IMR-90 (cell line): ENCODE data around the gene LCAT.

Experiments used
- BHLHE40 ChIP-seq: fragments of 150-350 bp; IDR thresholded peaks from 2 replicates; pipeline ENCODE4 v1.6.1; 2016; ENCODE audit warnings: mild to moderate bottlenecking, low read depth, low read length
- CEBPB ChIP-seq: IDR thresholded peaks from 2 replicates; pipeline ENCODE4 v1.6.1; 2012; ENCODE audit warnings: low read depth, low read length, improper control_type of control experiment
- CHD1 ChIP-seq: IDR thresholded peaks from 2 replicates; pipeline ENCODE4 v1.6.1; 2012; ENCODE audit warnings: low read depth, low read length, improper control_type of control experiment
- CTCF ChIP-seq: conservative IDR thresholded peaks from 2 replicates; pipeline ENCODE4 v1.5.1; 2012; ENCODE audit warnings: mild to moderate bottlenecking, low read depth, low read length, improper control_type of control experiment
- ELK1 ChIP-seq: fragments of 150-350 bp; IDR thresholded peaks from 2 replicates; pipeline ENCODE4 v1.6.1; 2016; ENCODE audit warnings: low read depth, mild to moderate bottlenecking, low read length, moderate library complexity, borderline replicate concordance
- MXI1 ChIP-seq: IDR thresholded peaks from 2 replicates; pipeline ENCODE4 v1.6.1; 2012; ENCODE audit warnings: low read depth, mild to moderate bottlenecking, low read length, moderate library complexity, borderline replicate concordance
- NFE2L2 ChIP-seq: fragments of 150-350 bp; IDR thresholded peaks from 2 replicates; pipeline ENCODE4 v1.6.1; 2016; ENCODE audit warnings: low read depth, mild to moderate bottlenecking, low read length
- POLR2A ChIP-seq: IDR thresholded peaks from 2 replicates; pipeline ENCODE4 v1.6.1; 2012; ENCODE audit warnings: mild to moderate bottlenecking, low read depth, low read length
- RAD21 ChIP-seq: IDR thresholded peaks from 2 replicates; pipeline ENCODE4 v1.6.1; 2012; ENCODE audit warnings: low read length, improper control_type of control experiment
- RCOR1 ChIP-seq: IDR thresholded peaks from 2 replicates; pipeline ENCODE4 v1.6.1; 2012; ENCODE audit warnings: mild to moderate bottlenecking, low read length, improper control_type of control experiment; ENCODE audit not compliant: insufficient replicate concordance
- RFX5 ChIP-seq: IDR thresholded peaks from 2 replicates; pipeline ENCODE4 v1.8.0; 2012; ENCODE audit warnings: low read depth, mild to moderate bottlenecking, low read length, moderate library complexity
- SMC3 ChIP-seq: fragments of 150-350 bp; IDR thresholded peaks from 2 replicates; pipeline ENCODE4 v1.6.1; 2016; ENCODE audit warnings: low read depth, mild to moderate bottlenecking, antibody characterized with exemption, low read length, moderate library complexity
- USF2 ChIP-seq: fragments of 150-350 bp; IDR thresholded peaks from 2 replicates; pipeline ENCODE4 v1.6.1; 2017; ENCODE audit warnings: mild to moderate bottlenecking, antibody characterized with exemption, low read length, low read depth

- TF ChIP-seq POLR2A (no peak), CTCF (no peak), RCOR1 (no peak), RFX5 (no peak), MXI1 (no peak), ELK1 (no peak), NFE2L2 (no peak), RAD21 (no peak), CHD1 (no peak), USF2 (no peak), CEBPB (no peak), BHLHE40 (no peak), SMC3 (no peak)
Observed at GRCh38 chr16:67954421-67955196, 10.7 kb upstream of the LCAT start.
